ENCODE results near the gene ZSWIM6.

ZSWIM6 gene

GRCh38 chr5:61332851-61333320 lies 828 bp downstream of the ZSWIM6 start:
- DNase-seq (ENCODE audit: low read depth in 2 of 2), result no peak

- no peak for DNase-seq (ENCODE audit: low read depth in 2 of 2)
Observed at GRCh38 chr5:61333321-61333953, 1.4 kb downstream of the ZSWIM6 start.

GRCh38 chr5:61333954-61334867 lies 2.2 kb downstream of the ZSWIM6 start:
- DNase-seq (ENCODE audit: low read depth in 2 of 2), result no peak

- peak; percentile 52 to 57 for DNase-seq (ENCODE audit: low read depth in 2 of 2)
Observed at GRCh38 chr5:61334868-61335615, 3.0 kb downstream of the ZSWIM6 start.

- DNase-seq (ENCODE audit: low read depth in 2 of 2), result no peak
Observed at GRCh38 chr5:61339764-61340163, 7.7 kb downstream of the ZSWIM6 start.

GRCh38 chr5:61340775-61341361 lies 8.8 kb downstream of the ZSWIM6 start:
- DNase-seq (ENCODE audit: low read depth in 2 of 2), result no peak

GRCh38 chr5:61342071-61342501 lies 10.0 kb downstream of the ZSWIM6 start:
- DNase-seq (ENCODE audit: low read depth in 2 of 2), result no peak

- DNase-seq (ENCODE audit: low read depth in 2 of 2), result no peak
Observed at GRCh38 chr5:61344187-61344944, 12.3 kb downstream of the ZSWIM6 start.

GRCh38 chr5:61346511-61346910 lies 14.5 kb downstream of the ZSWIM6 start:
- no peak for DNase-seq (ENCODE audit: low read depth in 2 of 2)

GRCh38 chr5:61347080-61347479 lies 15.0 kb downstream of the ZSWIM6 start:
- DNase-seq (ENCODE audit: low read depth in 2 of 2), result no peak

- DNase-seq (ENCODE audit: low read depth in 2 of 2), result no peak
Observed at GRCh38 chr5:61348447-61348846, 16.4 kb downstream of the ZSWIM6 start.

GRCh38 chr5:61349935-61350334 lies 17.9 kb downstream of the ZSWIM6 start:
- DNase-seq (ENCODE audit: low read depth in 2 of 2), result no peak

GRCh38 chr5:61350535-61350934 lies 18.5 kb downstream of the ZSWIM6 start:
- DNase-seq (ENCODE audit: low read depth in 2 of 2), result no peak

GRCh38 chr5:61351733-61352132 lies 19.7 kb downstream of the ZSWIM6 start:
- DNase-seq (ENCODE audit: low read depth in 2 of 2), result no peak

- no peak for DNase-seq (ENCODE audit: low read depth in 2 of 2)
Observed at GRCh38 chr5:61352180-61352579, 20.1 kb downstream of the ZSWIM6 start.

- no peak for DNase-seq (ENCODE audit: low read depth in 2 of 2)
Observed at GRCh38 chr5:61352612-61353156, 20.6 kb downstream of the ZSWIM6 start.

- DNase-seq (ENCODE audit: low read depth in 2 of 2), result no peak
Observed at GRCh38 chr5:61353293-61353692, 21.2 kb downstream of the ZSWIM6 start.

- DNase-seq (ENCODE audit: low read depth in 2 of 2), result no peak
Observed at GRCh38 chr5:61354199-61354598, 22.1 kb downstream of the ZSWIM6 start.

- DNase-seq (ENCODE audit: low read depth in 2 of 2), result no peak
Observed at GRCh38 chr5:61357745-61358144, 25.7 kb downstream of the ZSWIM6 start.

GRCh38 chr5:61362796-61363368 lies 30.8 kb downstream of the ZSWIM6 start:
- DNase-seq (ENCODE audit: low read depth in 2 of 2), result no peak
